COLO668 (cell line): Measurements from ENCODE around the gene ISLR2.

Source experiments
- DNase-seq: peaks from one replicate; lab custom pipeline; 2025; ENCODE audit not compliant: unreplicated experiment; lab: John Stamatoyannopoulos, UW

ISLR2 gene

DNA sequence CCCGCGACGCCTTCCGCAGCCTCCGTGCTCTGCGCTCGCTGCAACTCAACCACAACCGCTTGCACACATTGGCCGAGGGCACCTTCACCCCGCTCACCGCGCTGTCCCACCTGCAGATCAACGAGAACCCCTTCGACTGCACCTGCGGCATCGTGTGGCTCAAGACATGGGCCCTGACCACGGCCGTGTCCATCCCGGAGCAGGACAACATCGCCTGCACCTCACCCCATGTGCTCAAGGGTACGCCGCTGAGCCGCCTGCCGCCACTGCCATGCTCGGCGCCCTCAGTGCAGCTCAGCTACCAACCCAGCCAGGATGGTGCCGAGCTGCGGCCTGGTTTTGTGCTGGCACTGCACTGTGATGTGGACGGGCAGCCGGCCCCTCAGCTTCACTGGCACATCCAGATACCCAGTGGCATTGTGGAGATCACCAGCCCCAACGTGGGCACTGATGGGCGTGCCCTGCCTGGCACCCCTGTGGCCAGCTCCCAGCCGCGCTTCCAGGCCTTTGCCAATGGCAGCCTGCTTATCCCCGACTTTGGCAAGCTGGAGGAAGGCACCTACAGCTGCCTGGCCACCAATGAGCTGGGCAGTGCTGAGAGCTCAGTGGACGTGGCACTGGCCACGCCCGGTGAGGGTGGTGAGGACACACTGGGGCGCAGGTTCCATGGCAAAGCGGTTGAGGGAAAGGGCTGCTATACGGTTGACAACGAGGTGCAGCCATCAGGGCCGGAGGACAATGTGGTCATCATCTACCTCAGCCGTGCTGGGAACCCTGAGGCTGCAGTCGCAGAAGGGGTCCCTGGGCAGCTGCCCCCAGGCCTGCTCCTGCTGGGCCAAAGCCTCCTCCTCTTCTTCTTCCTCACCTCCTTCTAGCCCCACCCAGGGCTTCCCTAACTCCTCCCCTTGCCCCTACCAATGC, 45.1 kb downstream of the ISLR2 start:
- DNase-seq, result no peak

DNA sequence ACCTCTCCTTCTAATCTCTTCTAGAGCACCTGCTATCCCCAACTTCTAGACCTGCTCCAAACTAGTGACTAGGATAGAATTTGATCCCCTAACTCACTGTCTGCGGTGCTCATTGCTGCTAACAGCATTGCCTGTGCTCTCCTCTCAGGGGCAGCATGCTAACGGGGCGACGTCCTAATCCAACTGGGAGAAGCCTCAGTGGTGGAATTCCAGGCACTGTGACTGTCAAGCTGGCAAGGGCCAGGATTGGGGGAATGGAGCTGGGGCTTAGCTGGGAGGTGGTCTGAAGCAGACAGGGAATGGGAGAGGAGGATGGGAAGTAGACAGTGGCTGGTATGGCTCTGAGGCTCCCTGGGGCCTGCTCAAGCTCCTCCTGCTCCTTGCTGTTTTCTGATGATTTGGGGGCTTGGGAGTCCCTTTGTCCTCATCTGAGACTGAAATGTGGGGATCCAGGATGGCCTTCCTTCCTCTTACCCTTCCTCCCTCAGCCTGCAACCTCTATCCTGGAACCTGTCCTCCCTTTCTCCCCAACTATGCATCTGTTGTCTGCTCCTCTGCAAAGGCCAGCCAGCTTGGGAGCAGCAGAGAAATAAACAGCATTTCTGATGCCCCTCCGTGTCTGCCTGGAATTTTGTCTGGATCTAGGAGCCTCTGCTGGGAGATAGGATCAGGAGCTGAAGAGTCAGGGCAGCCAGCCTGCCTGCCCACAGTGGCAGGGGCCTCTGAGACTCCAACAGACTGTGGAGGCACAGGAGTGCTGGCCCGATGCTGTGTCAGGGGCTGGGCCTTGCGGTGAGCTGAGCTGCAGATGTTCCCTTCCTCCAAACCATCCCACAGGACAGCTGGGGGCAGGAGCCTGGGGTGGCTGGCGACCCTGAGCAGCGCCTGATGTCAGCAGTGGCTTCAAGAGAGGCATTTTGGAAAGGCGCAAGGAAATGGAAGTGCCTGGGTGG, 46.2 kb downstream of the ISLR2 start:
- no peak for DNase-seq

DNA sequence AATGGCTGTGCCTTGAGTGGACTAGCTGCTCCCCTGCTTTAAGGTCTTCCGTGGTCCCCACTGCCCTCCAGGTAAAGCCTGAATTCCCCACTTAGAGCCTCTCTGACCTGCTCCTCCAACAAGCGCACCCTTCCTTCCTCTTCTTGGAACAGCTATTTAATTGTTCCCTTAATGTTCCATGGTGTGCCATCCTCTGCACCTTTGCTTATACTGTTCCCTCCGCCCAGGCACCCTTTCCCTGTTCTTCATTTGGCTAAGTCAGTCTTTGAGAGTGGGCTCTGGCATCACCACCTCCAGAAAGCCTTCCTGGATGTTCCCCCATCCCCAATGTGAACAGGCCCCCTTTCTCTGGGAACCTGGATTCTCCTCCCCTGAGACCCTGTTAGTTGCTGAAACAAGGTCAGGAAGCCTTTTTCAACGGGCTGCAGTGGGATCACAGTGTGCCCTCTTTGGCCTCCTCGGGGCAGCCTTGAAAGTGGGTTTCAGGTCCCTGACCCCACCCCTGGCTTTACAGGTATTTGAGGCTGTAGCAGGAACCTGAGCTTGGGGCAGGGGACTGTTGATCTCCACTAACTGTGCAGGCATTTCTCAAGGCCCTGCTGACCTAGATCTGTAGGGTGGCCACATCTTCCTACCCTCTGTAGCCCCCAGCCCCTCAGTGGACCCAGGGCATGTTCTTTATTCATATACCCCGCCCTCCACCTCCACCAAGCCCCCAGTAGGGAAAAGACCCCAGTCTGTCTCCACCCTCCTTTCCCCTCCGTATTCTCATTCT, 48.1 kb downstream of the ISLR2 start:
- DNase-seq, result no peak

DNA sequence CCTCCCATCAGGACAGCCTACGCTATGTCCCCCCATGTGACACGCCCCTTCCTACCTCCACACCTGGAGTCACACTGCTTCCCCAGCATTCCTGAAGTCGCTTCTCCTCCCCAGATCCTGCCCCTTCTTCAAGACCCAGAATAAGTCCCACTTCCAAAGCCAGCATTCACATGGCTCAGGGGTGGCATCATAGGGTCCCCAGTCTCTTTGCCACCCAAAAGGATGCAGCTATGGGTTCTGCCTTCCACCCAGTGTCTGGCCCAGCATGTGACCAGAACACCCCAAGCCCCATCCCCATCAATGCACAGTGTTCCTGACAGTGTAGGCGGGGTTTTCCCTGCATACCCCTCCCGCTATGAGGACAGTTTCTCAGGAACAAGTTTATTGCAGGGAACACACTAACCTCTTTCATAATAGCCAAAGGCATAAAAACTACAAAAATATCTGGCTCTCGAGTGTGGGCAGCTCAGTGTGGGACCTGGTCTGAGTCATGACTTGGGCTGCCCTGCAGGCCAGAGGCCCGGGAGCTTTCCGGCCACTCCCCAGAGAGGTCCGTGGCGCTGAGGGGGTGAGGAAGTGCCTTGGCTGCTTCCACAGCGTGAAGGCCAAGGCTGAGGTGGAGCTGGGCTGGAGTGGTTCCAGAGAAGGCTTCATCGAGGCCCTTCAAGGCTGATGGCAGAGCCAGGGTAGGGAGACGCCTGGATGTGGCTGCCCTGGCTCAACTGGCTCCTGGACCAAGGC, 48.9 kb downstream of the ISLR2 start:
- DNase-seq, result no peak

DNA sequence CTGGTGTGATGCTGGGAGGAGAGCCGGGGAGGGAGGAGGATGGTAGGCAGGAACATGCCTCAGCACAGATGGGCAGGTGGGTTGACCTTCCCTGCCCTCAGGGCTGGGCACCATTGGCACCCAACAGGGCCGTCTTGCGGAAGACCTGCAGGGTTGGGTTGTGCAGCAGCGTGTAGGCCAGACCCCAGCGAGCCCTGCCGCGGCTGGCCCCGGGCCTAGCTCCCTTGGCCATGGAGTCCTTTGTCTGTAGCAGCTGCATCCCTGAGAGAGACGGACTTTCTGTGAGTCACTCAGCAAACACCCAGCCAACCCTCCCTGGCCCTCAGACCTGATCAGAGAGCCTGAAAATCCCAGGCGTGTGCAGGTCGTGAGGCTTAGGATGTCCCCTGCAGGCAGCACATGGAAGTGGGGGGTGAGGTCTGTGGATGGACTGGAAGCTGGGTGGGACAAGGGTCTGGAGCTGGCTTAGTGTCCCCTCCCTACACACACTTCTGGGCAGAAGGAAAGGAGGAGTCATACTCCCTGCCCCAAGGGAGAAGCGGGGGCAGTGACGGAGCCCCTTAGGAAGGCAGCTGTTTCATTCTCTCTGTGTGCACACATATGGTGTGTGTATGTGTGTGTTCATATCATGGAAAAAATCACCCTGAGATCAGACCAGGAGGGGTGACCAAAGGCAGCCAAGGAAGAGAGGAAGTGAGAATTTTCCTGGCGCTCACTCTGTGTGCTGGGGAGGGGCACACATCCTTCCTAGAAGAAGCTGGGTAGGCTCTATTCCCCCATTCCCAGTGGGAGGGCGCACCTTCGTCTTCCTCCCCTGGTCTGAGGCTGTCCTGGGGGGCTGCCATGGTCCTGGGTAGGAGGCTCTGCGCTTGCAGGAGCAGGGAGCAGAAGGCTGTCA, 49.8 kb downstream of the ISLR2 start:
- DNase-seq, result no peak

DNA sequence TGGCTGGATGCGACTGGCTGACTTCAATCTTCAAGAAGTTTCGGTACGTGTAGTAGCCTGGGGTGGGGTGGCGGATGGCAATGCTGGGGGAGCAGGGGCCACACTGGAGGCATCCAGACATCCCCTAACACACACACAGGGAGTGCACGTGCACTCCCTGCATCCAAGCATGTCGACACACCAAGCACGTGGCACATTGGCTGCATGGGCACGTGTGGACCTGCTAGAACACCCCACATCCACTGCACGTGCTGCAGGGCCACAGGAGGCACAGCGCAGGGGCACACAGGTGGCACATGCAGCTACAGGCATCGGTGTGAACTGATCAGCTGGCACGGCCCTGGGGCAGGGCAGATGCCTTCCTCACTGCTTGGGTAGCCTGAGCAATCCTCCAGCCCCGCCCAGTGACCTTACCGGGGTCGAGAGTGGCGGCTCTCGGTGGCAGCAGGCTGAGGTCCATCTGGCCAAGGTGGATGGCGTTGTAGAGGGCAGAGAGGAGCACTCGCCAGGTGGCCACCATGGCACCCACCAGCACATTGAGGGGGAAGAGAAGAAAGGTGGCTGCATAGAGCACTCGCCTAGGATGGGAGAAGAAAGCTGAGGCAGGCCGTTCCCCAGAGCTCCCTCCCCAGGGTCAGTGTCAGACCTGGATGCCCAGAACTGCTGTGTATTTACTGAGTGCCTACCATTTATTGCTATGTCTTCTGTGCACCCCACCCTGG, 50.7 kb downstream of the ISLR2 start:
- DNase-seq, result no peak

DNA sequence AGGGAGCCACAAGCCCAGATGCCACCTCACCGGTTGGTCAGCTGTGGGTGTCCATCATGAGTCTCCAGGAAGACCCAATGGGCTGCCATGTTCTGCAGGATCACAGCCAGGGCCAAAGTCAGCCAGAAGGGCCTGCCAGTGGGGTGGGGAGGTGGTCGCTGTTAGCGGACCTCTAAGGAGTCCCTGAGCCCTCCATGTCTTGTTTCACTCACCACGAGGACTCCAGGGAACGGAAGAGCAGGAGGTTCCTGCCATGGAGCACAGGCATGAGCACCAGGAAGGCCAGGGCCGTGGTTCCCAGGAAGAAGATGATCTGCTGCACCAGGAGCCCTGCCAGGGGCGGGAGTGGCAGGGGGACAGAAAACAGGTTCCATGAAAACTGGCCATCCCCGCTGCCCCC, 51.7 kb downstream of the ISLR2 start:
- DNase-seq, result no peak

DNA sequence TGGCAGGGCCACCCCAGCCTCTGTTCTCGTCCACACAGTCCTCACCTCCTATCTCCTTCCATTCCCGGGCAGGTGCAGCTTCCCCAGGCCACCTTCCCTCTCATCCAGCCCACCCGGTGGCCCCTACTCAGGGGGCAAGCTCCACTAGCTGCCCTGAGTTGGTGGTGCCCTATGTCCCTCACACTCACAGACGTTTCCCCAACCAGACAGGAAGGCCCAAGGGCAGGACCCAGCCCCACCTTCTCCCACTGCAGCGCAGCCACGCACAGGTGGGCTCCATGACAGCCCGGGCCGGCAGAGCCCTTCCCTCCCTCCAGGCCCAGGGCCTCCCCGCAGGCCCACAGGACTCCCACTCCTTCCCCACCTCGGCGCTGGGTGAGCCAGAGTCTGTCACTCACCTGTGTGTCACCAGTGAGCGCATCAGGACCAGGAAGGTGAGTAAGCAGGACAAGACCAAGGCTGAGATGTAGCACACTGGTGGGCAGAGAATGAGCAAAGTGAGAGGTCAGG, 54.3 kb downstream of the ISLR2 start:
- no peak for DNase-seq

DNA sequence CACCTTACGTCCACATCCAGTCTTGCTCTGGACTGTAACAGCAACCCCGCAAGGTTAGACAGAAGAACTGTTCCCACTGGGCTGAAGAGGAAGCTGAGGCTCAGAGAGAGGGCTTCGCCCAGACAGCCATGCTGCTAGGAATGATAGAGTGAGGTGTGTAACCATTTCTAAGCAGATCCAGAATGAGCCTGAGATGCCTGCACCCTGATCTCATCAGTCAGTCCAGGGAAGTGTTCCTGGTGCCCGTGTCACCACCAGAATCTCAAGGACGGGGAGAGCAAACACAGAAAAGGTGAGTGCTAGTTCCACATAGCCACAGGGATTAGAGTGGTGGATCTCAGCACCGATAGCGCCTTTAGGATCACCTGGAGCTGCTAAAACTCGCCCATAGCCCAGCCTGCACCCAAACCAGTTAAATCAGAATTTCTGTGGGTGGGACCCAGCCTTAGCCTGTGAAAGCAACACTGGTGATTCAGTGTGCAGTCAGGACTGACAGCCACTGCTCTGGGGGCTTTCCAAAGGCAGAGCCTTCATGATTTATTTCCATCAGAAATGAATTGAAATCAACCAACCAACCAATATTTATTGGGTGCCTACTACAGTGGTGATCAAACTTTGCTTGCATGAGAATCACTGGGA, 55.4 kb downstream of the ISLR2 start:
- no peak for DNase-seq
